K562 (cell line): ENCODE measurements around the gene PTPRG. TPM values are rescaled to one million over a fixed set of nuclear protein-coding genes. Genes with fewer than 3 reads are reported as not detected.

Experiments used
- ATAC-seq: fragments of 200-7000 bp; cut with Tn5 transposase; 3 replicates; pipeline ENCODE4 v1.9.1; 2020; ENCODE audit warnings: moderate library complexity
- BruUV-seq: library from RNA; stranded (reverse); fragments of 400-500 nt; replicated peaks from 2 replicates; lab custom pipeline; 2021; lab: Mats Ljungman, UMichigan
- CTCF ChIA-PET: fragments of 300-600 bp; formaldehyde crosslinking; extraction: SDS; loops from one replicate; lab custom pipeline; 2021; ENCODE audit warnings: low intra/inter-chr PET ratio; lab: Yijun Ruan, JAX
- POLR2A ChIA-PET: fragments of 300-600, 350-650 bp; sonication (Branson Sonifier 250); formaldehyde crosslinking; extraction: SDS; loops from one replicate; lab custom pipeline; 2021; ENCODE audit warnings: antibody characterized with exemption, inconsistent platforms; lab: Yijun Ruan, JAX
- DNase-seq, 4 experiments: peaks; one replicate each; pipeline versions ENCODE4 v3.0.0 to v3.0.0-alpha.2; 2011 to 2018; ENCODE audit warnings: low spot score in 3 of 4, mixed read lengths in 3 of 4; ENCODE audit errors: extremely low read depth in 1 of 4
- FAIRE-seq: peaks from 2 replicates; lab custom pipeline; 2011; peaks lifted over from hg19 to GRCh38; lab: Jason Lieb, UNC
- H2AFZ ChIP-seq: 2 replicates; pipeline ENCODE4 v1.6.0; 2011; ENCODE audit warnings: low read depth, low read length, control low read depth, inconsistent platforms
- H3K27ac ChIP-seq: fragments of 200-600 bp; 3 replicates; pipeline ENCODE4 v1.8.0; 2011; ENCODE audit warnings: low read depth, mild to moderate bottlenecking, control low read depth, inconsistent platforms, low read length, moderate library complexity, mixed read lengths; ENCODE audit errors: extremely low read depth
- H3K27me3 ChIP-seq, 2 experiments: fragments of 300-600 bp in 1 of 2; 2 replicates in 1 of 2; 3 replicates in 1 of 2; pipeline versions ENCODE4 v1.6.0 to v1.8.0; 2011; ENCODE audit warnings: inconsistent platforms in 2 of 2, low read length in 2 of 2, mild to moderate bottlenecking in 1 of 2, mixed read lengths in 1 of 2, moderate library complexity in 1 of 2; ENCODE audit not compliant: control insufficient read depth in 2 of 2, insufficient read depth in 2 of 2
- H3K36me3 ChIP-seq: fragments of 300-600 bp; 3 replicates; pipeline ENCODE4 v1.8.0; 2011; ENCODE audit warnings: mild to moderate bottlenecking, low read length, inconsistent platforms; ENCODE audit not compliant: control insufficient read depth, insufficient read depth
- H3K4me1 ChIP-seq, 2 experiments: fragments of 200-600 bp in 1 of 2; replicated peaks in 1 of 2; 2 replicates in 1 of 2; 3 replicates in 1 of 2; pipeline versions ENCODE4 v1.5.1 to v1.8.0; 2011; ENCODE audit warnings: inconsistent platforms in 2 of 2, low read length in 2 of 2, mild to moderate bottlenecking in 1 of 2, mixed read lengths in 1 of 2, moderate library complexity in 1 of 2; ENCODE audit not compliant: control insufficient read depth in 2 of 2, insufficient read depth in 2 of 2
- H3K4me2 ChIP-seq: 2 replicates; pipeline ENCODE4 v1.6.1; 2011; ENCODE audit warnings: low read length, control low read depth, inconsistent platforms, mixed read lengths; ENCODE audit not compliant: insufficient read depth
- H3K4me3 ChIP-seq: fragments of 200-600 bp; sonication (generic), shearing (Covaris generic); 2 replicates; pipeline ENCODE4 v1.5.1; 2016; ENCODE audit warnings: control low read depth, inconsistent platforms
- H3K79me2 ChIP-seq: fragments of 200-600 bp; 3 replicates; pipeline ENCODE4 v1.8.0; 2011; ENCODE audit warnings: low read length, inconsistent platforms; ENCODE audit not compliant: control insufficient read depth, insufficient read depth
- H3K9ac ChIP-seq, 2 experiments: 2 replicates each; pipeline versions ENCODE4 v1.6.0 to v1.6.1; 2011; ENCODE audit warnings: low read depth in 2 of 2, low read length in 2 of 2, control low read depth in 1 of 2, inconsistent platforms in 1 of 2, mild to moderate bottlenecking in 1 of 2, mixed read lengths in 1 of 2; ENCODE audit not compliant: insufficient read depth in 1 of 2
- H3K9me1 ChIP-seq: one replicate; pipeline ENCODE4 v1.6.0; 2011; ENCODE audit warnings: inconsistent platforms, mild to moderate bottlenecking, low read length, moderate library complexity; ENCODE audit not compliant: control insufficient read depth, insufficient read depth
- H3K9me3 ChIP-seq: replicated peaks from 2 replicates; pipeline ENCODE4 v1.5.1; 2011; ENCODE audit warnings: low read depth, low read length, inconsistent platforms; ENCODE audit not compliant: control insufficient read depth, insufficient read depth
- H4K20me1 ChIP-seq: replicated peaks from 2 replicates; pipeline ENCODE4 v1.6.1; 2011; ENCODE audit warnings: low read length, inconsistent platforms, mixed read lengths; ENCODE audit not compliant: control insufficient read depth, insufficient read depth
- CBX8 ChIP-seq: fragments of 200-600 bp; sonication (generic); IDR thresholded peaks from 2 replicates; pipeline ENCODE4 v1.6.1; 2012; ENCODE audit warnings: borderline replicate concordance, mixed run types, low read depth, mild to moderate bottlenecking, moderate library complexity, mixed read lengths, low read length, control low read depth, inconsistent platforms; ENCODE audit not compliant: poor library complexity, severe bottlenecking; ENCODE audit errors: extremely low read depth
- CTBP1 ChIP-seq: fragments of 450-650 bp; IDR thresholded peaks from 2 replicates; pipeline ENCODE4 v1.6.1; 2016; ENCODE audit warnings: borderline replicate concordance
- IFI16 ChIP-seq: fragments of 250-450 bp; sonication (Bioruptor Pico); IDR thresholded peaks from 2 replicates; pipeline ENCODE4 v2.1.2; 2022; ENCODE audit warnings: mild to moderate bottlenecking, inconsistent platforms
- KLF6 ChIP-seq: fragments of 250-450 bp; sonication (Bioruptor Pico); IDR thresholded peaks from 2 replicates; pipeline ENCODE4 v1.4.0; 2020; ENCODE audit warnings: mild to moderate bottlenecking, moderate library complexity, borderline replicate concordance
- MECOM ChIP-seq: fragments of 250-450 bp; sonication (Bioruptor Pico); IDR thresholded peaks from 2 replicates; pipeline ENCODE4 v1.8.0; 2022; ENCODE audit warnings: inconsistent platforms
- MTA3 ChIP-seq: fragments of 450-650 bp; formaldehyde crosslinking; IDR thresholded peaks from 2 replicates; pipeline ENCODE4 v1.6.1; 2017; ENCODE audit warnings: mild to moderate bottlenecking, borderline replicate concordance
- NR2F6 ChIP-seq: fragments of 450-650 bp; formaldehyde crosslinking; IDR thresholded peaks from 2 replicates; pipeline ENCODE4 v1.4.0; 2020; ENCODE audit warnings: mild to moderate bottlenecking
- NR3C1 ChIP-seq: sonication (generic); formaldehyde crosslinking; IDR thresholded peaks from 2 replicates; pipeline ENCODE4 v1.8.1; 2022; ENCODE audit warnings: missing genetic modification reagents
- POLR3A ChIP-seq: IDR thresholded peaks from 2 replicates; pipeline ENCODE4 v1.6.1; 2011; ENCODE audit warnings: borderline replicate concordance, mild to moderate bottlenecking, moderate library complexity; ENCODE audit not compliant: insufficient read length, insufficient read depth; ENCODE audit errors: extremely low read depth
- WHSC1 ChIP-seq: IDR thresholded peaks from one replicate; pipeline ENCODE4 v1.6.1; 2012; ENCODE audit warnings: low read length, control low read depth, inconsistent platforms
- ZNF224 ChIP-seq: sonication (generic); formaldehyde crosslinking; IDR thresholded peaks from 2 replicates; pipeline ENCODE4 v1.8.0; 2022; ENCODE audit warnings: mild to moderate bottlenecking, missing genetic modification reagents
- ZNF431 ChIP-seq: sonication (generic); formaldehyde crosslinking; IDR thresholded peaks from 2 replicates; pipeline ENCODE4 v1.8.0; 2022; ENCODE audit warnings: mild to moderate bottlenecking, missing genetic modification reagents
- WGBS: fragments of 100-300 bp; shearing (Covaris generic); methylation state at CpG from one replicate; pipeline ENCODE4 v1.1.6; 2016; ENCODE audit warnings: low coverage, mixed read lengths; ENCODE audit not compliant: insufficient coverage; ENCODE audit errors: missing lambda C conversion rate; 5-methylcytosine and 5-hydroxymethylcytosine counted together
- in situ Hi-C: fragments of 300-500 bp; cut with MboI; formaldehyde crosslinking; loops from 4 replicates; pipeline ENCODE4 v1.15.0; 2018; ENCODE audit warnings: inconsistent platforms, mixed read lengths
- intact Hi-C: fragments of 100-400 bp; cut with micrococcal nuclease; formaldehyde crosslinking; loops from 2 replicates; pipeline ENCODE4 v1.14.2; 2022
- polyA plus RNA-seq, 8 experiments: library from polyadenylated mRNA; depleted of rRNA in 4 of 8; stranded (reverse) in 5 of 8; unstranded in 3 of 8; fragments of >200 nt; fragmentation: Nextera tagmentation in 2 of 8; fragmentation: Illumina TruSeq in 1 of 8; extraction: Ambion mirVana in 2 of 8; extraction: Trizol in 1 of 8; gene quantifications; 2 replicates each; pipeline versions ENCODE4 v1.2.1 to v1.2.3, GENCODE V29; 2011 to 2014; ENCODE audit warnings: inconsistent platforms in 1 of 8, missing spikeins in 1 of 8
- total RNA-seq, 7 experiments: library from RNA; depleted of rRNA in 6 of 7; stranded (reverse); fragments of >200 nt in 6 of 7; fragmentation: Illumina TruSeq in 2 of 7; extraction: Trizol in 2 of 7; gene quantifications; 2 replicates each; pipeline versions ENCODE4 v1.2.1 to v1.2.3, GENCODE V29; 2011 to 2021; ENCODE audit warnings: low replicate concordance in 1 of 7
- TF ChIP-seq, protein P1 (sequence below): fragments of 450-650 bp; formaldehyde crosslinking; IDR thresholded peaks from 2 replicates; pipeline ENCODE4 v1.4.0; 2020; ENCODE audit warnings: mild to moderate bottlenecking, moderate library complexity
- TF ChIP-seq, protein P2 (sequence below): fragments of 250-450 bp; sonication (Bioruptor Pico); IDR thresholded peaks from 2 replicates; pipeline ENCODE4 v1.8.0; 2022; ENCODE audit warnings: inconsistent platforms, mild to moderate bottlenecking, moderate library complexity, borderline replicate concordance
- TF ChIP-seq, protein P3 (sequence below): fragments of 250-450 bp; sonication (Bioruptor Pico); IDR thresholded peaks from 2 replicates; pipeline ENCODE4 v1.8.0; 2022; ENCODE audit warnings: inconsistent platforms
- TF ChIP-seq, protein P4 (sequence below): fragments of 250-450 bp; sonication (Bioruptor Pico); IDR thresholded peaks from 2 replicates; pipeline ENCODE4 v1.6.1; 2021; ENCODE audit warnings: mild to moderate bottlenecking

The PTPRG gene
- total and polyA plus RNA-seq, 9 of the 15 experiments (the other 6 are each of a cell fraction or from before 2014, with no cell fraction given) = 0.16 TPM; not detected in 8

DNA sequence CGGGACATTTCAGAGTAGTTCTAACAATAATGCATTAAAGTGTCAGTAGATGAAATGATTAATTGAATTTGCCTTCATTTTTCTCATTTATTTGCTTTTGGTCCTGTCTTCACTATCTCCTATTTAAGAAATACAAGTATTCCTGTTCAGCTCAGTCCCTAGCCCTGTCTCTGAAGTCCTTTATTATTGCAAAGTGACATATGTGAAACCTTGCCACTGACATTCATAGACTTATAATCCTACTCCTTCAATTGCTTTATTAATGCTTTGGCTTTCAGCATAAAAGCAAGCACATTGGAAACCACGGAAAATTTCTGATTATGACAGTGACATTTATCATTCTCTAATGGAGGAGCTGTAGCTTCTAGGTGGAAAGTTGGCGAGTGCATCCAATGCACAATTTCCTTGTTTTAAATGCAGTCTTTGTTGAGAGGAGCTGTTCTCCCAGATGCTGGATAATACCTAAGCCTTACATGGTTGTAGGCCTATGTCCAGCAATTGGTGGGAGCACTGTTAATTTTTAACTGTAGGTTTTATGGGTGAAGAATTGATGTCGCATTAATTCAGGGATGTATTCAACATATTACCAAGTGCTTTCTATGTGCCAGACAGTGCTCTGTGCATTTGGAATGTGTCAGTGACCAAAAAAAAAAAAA is 474.2 kb downstream of the PTPRG start (continued):
- TF ChIP-seq, protein P1, sequence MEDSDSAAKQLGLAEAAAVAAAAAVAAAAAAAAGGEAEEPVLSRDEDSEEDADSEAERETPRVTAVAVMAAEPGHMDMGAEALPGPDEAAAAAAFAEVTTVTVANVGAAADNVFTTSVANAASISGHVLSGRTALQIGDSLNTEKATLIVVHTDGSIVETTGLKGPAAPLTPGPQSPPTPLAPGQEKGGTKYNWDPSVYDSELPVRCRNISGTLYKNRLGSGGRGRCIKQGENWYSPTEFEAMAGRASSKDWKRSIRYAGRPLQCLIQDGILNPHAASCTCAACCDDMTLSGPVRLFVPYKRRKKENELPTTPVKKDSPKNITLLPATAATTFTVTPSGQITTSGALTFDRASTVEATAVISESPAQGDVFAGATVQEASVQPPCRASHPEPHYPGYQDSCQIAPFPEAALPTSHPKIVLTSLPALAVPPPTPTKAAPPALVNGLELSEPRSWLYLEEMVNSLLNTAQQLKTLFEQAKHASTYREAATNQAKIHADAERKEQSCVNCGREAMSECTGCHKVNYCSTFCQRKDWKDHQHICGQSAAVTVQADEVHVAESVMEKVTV (CRISPR knock-in tag) = no peak

DNA sequence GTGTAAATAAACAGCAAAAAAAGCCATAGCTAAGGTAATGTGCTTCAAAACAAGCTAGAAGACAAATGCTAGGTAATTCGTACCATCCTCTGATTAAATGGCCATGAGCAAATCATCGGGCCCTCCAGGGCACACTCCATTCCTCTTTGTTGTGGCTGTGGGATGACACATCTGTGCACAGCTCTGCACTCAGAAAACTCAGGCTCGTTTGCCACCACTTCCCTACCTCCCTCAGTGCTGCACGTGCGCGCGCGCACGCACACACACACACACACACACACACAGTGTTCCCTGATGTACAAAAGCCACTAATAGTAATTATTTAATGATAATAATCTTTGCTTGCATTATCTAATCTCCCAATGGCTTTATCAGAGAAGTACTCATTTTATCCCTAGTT is 475.4 kb downstream of the PTPRG start:
- no peak for FAIRE-seq
- in situ Hi-C loops = no loop called here
- Histone ChIP-seq H3K27me3 (no peaks in the 10 kb centered on the region), H2AFZ (no peak overlapping the region), H3K9ac (no peak overlapping the region), H3K27ac (no peak overlapping the region), H3K4me2 (no peak overlapping the region), H3K4me1 (no peaks in the 10 kb centered on the region), H3K4me3 (no peak overlapping the region), H3K9me3 (no peaks in the 10 kb centered on the region), H3K36me3 (no peaks in the 10 kb centered on the region), H3K9me1 (no peaks in the 10 kb centered on the region), H4K20me1 (no peaks in the 10 kb centered on the region), H3K79me2 (no peaks in the 10 kb centered on the region)
- ATAC-seq = no peak
- intact Hi-C loops = no loop called here
- WGBS = 0% methylated on average over 8 of the region's 9 CpGs
- ChIA-PET POLR2A (interaction anchor here (0.6 kb wide), 1 partner anchor 9 kb away, joined by 3 read pairs; no protein-coding TSS in a partner anchor), CTCF (no interaction called here)
- DNase-seq = no peak
- no TSS peak for BruUV-seq
- TF ChIP-seq WHSC1 (no peak), KLF6 (CRISPR knock-in tag) (no peak), ZNF431 (CRISPR knock-in tag) (no peak), NR3C1 (CRISPR knock-in tag) (no peak), CBX8 (no peak), NR2F6 (CRISPR knock-in tag) (no peak), POLR3A (no peak), MTA3 (no peak), ZNF224 (CRISPR knock-in tag) (no peak), IFI16 (no peak), MECOM (no peak), CTBP1 (no peak)
- TF ChIP-seq, protein P2, sequence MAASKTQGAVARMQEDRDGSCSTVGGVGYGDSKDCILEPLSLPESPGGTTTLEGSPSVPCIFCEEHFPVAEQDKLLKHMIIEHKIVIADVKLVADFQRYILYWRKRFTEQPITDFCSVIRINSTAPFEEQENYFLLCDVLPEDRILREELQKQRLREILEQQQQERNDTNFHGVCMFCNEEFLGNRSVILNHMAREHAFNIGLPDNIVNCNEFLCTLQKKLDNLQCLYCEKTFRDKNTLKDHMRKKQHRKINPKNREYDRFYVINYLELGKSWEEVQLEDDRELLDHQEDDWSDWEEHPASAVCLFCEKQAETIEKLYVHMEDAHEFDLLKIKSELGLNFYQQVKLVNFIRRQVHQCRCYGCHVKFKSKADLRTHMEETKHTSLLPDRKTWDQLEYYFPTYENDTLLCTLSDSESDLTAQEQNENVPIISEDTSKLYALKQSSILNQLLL (CRISPR knock-in tag) = no peak
- TF ChIP-seq, protein P3, sequence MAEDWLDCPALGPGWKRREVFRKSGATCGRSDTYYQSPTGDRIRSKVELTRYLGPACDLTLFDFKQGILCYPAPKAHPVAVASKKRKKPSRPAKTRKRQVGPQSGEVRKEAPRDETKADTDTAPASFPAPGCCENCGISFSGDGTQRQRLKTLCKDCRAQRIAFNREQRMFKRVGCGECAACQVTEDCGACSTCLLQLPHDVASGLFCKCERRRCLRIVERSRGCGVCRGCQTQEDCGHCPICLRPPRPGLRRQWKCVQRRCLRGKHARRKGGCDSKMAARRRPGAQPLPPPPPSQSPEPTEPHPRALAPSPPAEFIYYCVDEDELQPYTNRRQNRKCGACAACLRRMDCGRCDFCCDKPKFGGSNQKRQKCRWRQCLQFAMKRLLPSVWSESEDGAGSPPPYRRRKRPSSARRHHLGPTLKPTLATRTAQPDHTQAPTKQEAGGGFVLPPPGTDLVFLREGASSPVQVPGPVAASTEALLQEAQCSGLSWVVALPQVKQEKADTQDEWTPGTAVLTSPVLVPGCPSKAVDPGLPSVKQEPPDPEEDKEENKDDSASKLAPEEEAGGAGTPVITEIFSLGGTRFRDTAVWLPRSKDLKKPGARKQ (CRISPR knock-in tag) = no peak
- TF ChIP-seq, protein P4, sequence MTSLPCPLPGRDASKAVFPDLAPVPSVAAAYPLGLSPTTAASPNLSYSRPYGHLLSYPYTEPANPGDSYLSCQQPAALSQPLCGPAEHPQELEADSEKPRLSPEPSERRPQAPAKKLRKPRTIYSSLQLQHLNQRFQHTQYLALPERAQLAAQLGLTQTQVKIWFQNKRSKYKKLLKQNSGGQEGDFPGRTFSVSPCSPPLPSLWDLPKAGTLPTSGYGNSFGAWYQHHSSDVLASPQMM (CRISPR knock-in tag) = no peak
